WTC11 (cell line): ENCODE data around the gene HOMER3. TPM values are rescaled to one million over a fixed set of nuclear protein-coding genes. Genes with fewer than 3 reads are reported as not detected.

Source experiments
- ATAC-seq: fragments of 200-7000 bp; cut with Tn5 transposase; 2 replicates; pipeline ENCODE4 v1.10.0; 2021; ENCODE audit warnings: mild to moderate bottlenecking, moderate library complexity
- CTCF ChIA-PET: fragments of 300-600 bp; sonication (Branson Sonifier 250); formaldehyde crosslinking; loops from one replicate; lab custom pipeline; 2021; ENCODE audit warnings: antibody characterized with exemption; lab: Charles Lee
- POLR2A ChIA-PET: fragments of 350-600 bp; sonication (Branson Sonifier 250); formaldehyde crosslinking; loops from one replicate; lab custom pipeline; 2021; ENCODE audit warnings: antibody characterized with exemption; lab: Charles Lee
- DNase-seq: peaks from one replicate; pipeline ENCODE4 v3.0.0; 2021; ENCODE audit warnings: low spot score
- H3K27ac Mint-ChIP-seq: 2 replicates; pipeline ENCODE4 v1.8.0; 2021; ENCODE audit warnings: mixed read lengths
- H3K27me3 Mint-ChIP-seq: 2 replicates; pipeline ENCODE4 v1.8.0; 2021; ENCODE audit warnings: low read depth, mild to moderate bottlenecking, moderate library complexity, mixed read lengths
- H3K36me3 Mint-ChIP-seq: 2 replicates; pipeline ENCODE4 v1.8.0; 2021; ENCODE audit warnings: mixed read lengths
- H3K4me1 Mint-ChIP-seq: 2 replicates; pipeline ENCODE4 v1.8.0; 2022; ENCODE audit warnings: mixed read lengths
- H3K4me3 Mint-ChIP-seq: 2 replicates; pipeline ENCODE4 v1.8.0; 2021; ENCODE audit warnings: mild to moderate bottlenecking, moderate library complexity, mixed read lengths
- H3K9me3 Mint-ChIP-seq: 2 replicates; pipeline ENCODE4 v1.8.0; 2021; ENCODE audit warnings: mixed read lengths
- CREB1 ChIP-seq: sonication (generic); formaldehyde crosslinking; IDR thresholded peaks from 2 replicates; pipeline ENCODE4 v1.8.0; 2023; ENCODE audit warnings: mild to moderate bottlenecking, missing genetic modification reagents
- ETV6 ChIP-seq: sonication (generic); formaldehyde crosslinking; IDR thresholded peaks from 2 replicates; pipeline ENCODE4 v1.8.1; 2022; ENCODE audit warnings: mild to moderate bottlenecking, missing genetic modification reagents
- FOXP1 ChIP-seq: sonication (generic); formaldehyde crosslinking; IDR thresholded peaks from 2 replicates; pipeline ENCODE4 v1.8.0; 2022; ENCODE audit warnings: missing genetic modification reagents, mild to moderate bottlenecking, moderate library complexity, borderline replicate concordance
- GRHL2 ChIP-seq: fragments of 250-450 bp; sonication (Bioruptor Pico); IDR thresholded peaks from 2 replicates; pipeline ENCODE4 v1.8.0; 2022; ENCODE audit warnings: mild to moderate bottlenecking, moderate library complexity; ENCODE audit not compliant: insufficient replicate concordance, severe bottlenecking
- HMGA2 ChIP-seq: fragments of 250-450 bp; sonication (Bioruptor Pico); IDR thresholded peaks from 2 replicates; pipeline ENCODE4 v1.4.0; 2021; ENCODE audit warnings: mild to moderate bottlenecking, moderate library complexity
- JAZF1 ChIP-seq: fragments of 250-450 bp; sonication (Bioruptor Pico); IDR thresholded peaks from 2 replicates; pipeline ENCODE4 v1.9.0; 2021; ENCODE audit warnings: moderate library complexity, mild to moderate bottlenecking, inconsistent platforms
- NFATC4 ChIP-seq: fragments of 250-450 bp; sonication (Bioruptor Pico); IDR thresholded peaks from 2 replicates; pipeline ENCODE4 v1.9.0; 2021; ENCODE audit warnings: mild to moderate bottlenecking
- NR1H2 ChIP-seq: sonication (generic); formaldehyde crosslinking; IDR thresholded peaks from 2 replicates; pipeline ENCODE4 v1.9.0; 2021; ENCODE audit warnings: mild to moderate bottlenecking, moderate library complexity, missing genetic modification reagents
- RORB ChIP-seq: fragments of 250-450 bp; sonication (Bioruptor Pico); IDR thresholded peaks from 2 replicates; pipeline ENCODE4 v1.9.0; 2021; ENCODE audit warnings: mild to moderate bottlenecking
- SMAD3 ChIP-seq: sonication (generic); formaldehyde crosslinking; IDR thresholded peaks from 2 replicates; pipeline ENCODE4 v1.8.0; 2022; ENCODE audit warnings: missing genetic modification reagents, mild to moderate bottlenecking, borderline replicate concordance
- SOX15 ChIP-seq: fragments of 250-450 bp; sonication (Bioruptor Pico); IDR thresholded peaks from 2 replicates; pipeline ENCODE4 v1.9.0; 2021; ENCODE audit warnings: mild to moderate bottlenecking
- SP1 ChIP-seq: sonication (generic); formaldehyde crosslinking; conservative IDR thresholded peaks from 2 replicates; pipeline ENCODE4 v1.8.1; 2022; ENCODE audit warnings: missing genetic modification reagents
- ZBTB21 ChIP-seq: sonication (generic); formaldehyde crosslinking; IDR thresholded peaks from 2 replicates; pipeline ENCODE4 v1.8.1; 2023; ENCODE audit warnings: mild to moderate bottlenecking, missing genetic modification reagents, borderline replicate concordance
- total RNA-seq: library from RNA; stranded (reverse); gene quantifications from 3 replicates; pipeline ENCODE4 v1.2.3, GENCODE V29; 2021
- TF ChIP-seq, protein P1 (sequence below): sonication (generic); formaldehyde crosslinking; IDR thresholded peaks from 2 replicates; pipeline ENCODE4 v1.8.1; 2023; ENCODE audit warnings: mild to moderate bottlenecking, missing genetic modification reagents, moderate library complexity
- TF ChIP-seq, protein P2 (sequence below): fragments of 250-450 bp; sonication (Bioruptor Pico); conservative IDR thresholded peaks from 2 replicates; pipeline ENCODE4 v1.9.0; 2021; ENCODE audit warnings: mild to moderate bottlenecking
- TF ChIP-seq, protein P3 (sequence below): fragments of 250-450 bp; sonication (Bioruptor Pico); IDR thresholded peaks from 2 replicates; pipeline ENCODE4 v1.9.0; 2021; ENCODE audit warnings: mild to moderate bottlenecking, borderline replicate concordance
- TF ChIP-seq, protein P4 (sequence below): sonication (generic); formaldehyde crosslinking; IDR thresholded peaks from 2 replicates; pipeline ENCODE4 v1.8.0; 2022; ENCODE audit warnings: mild to moderate bottlenecking, missing genetic modification reagents
- TF ChIP-seq, protein P5 (sequence below): sonication (generic); formaldehyde crosslinking; IDR thresholded peaks from 2 replicates; pipeline ENCODE4 v1.8.1; 2023; ENCODE audit warnings: mild to moderate bottlenecking, missing genetic modification reagents, moderate library complexity

HOMER3 gene
- total RNA-seq, 1 experiment from 2014 or later, result 28.2 TPM

DNA sequence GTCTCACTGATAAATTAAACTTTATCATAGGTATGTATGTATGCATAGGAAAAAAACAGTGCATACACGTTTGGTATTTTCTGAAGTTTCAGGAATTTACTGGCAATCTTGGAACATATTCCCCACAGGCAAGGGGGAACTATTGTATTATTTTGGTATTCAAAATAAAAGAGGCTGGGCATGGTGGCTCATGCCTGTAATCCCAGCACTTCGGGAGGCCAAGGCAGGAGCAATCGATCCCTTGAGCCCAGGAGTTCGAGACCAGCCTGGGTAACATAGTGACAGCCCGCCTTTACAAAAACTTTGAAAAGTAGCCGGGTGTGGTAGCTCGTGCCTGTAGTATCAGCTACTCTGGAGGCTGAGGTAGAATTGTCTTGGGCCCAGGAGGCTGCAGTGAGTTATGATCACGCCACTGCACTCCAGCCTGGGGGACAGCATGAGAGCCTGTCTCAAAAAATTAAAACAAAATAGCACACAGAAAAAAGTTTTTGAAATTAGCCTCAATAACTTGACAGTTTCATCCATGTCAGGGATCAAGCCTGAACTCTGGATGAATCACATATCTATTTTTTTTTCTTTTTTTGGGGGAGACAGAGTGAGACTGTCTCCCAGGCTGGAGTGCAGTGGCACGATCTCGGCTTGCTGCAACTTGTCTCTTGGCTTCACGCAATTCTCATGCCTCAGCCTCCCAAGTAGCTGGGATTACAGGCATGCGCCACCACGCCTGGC is 29.1 kb upstream of the HOMER3 start:
- ATAC-seq (no peak), DNase-seq (no peak)
- Mint-ChIP-seq H3K9me3 (peaks cover 4% of the 10 kb centered on the region; the same call in 1 of the 2 replicates), H3K4me1 (peaks cover 7% of the 10 kb centered on the region), H3K4me3 (no peak overlapping the region)
- TF ChIP-seq ZBTB21 (CRISPR knock-in tag), result no peak
- no peak for TF ChIP-seq RORB
- TF ChIP-seq, protein P1, sequence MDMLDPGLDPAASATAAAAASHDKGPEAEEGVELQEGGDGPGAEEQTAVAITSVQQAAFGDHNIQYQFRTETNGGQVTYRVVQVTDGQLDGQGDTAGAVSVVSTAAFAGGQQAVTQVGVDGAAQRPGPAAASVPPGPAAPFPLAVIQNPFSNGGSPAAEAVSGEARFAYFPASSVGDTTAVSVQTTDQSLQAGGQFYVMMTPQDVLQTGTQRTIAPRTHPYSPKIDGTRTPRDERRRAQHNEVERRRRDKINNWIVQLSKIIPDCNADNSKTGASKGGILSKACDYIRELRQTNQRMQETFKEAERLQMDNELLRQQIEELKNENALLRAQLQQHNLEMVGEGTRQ (CRISPR knock-in tag), result no peak
- TF ChIP-seq NFATC4 (CRISPR knock-in tag), result no peak
- TF ChIP-seq JAZF1 (CRISPR knock-in tag), result no peak
- TF ChIP-seq SOX15 (CRISPR knock-in tag), result no peak
- TF ChIP-seq HMGA2 (CRISPR knock-in tag), result no peak
- TF ChIP-seq GRHL2 (CRISPR knock-in tag), result no peak
- no peak for TF ChIP-seq SP1 (CRISPR knock-in tag)
- TF ChIP-seq ETV6 (CRISPR knock-in tag), result no peak
- no peak for TF ChIP-seq NR1H2 (CRISPR knock-in tag)
- TF ChIP-seq CREB1, result no peak
- TF ChIP-seq, protein P2, sequence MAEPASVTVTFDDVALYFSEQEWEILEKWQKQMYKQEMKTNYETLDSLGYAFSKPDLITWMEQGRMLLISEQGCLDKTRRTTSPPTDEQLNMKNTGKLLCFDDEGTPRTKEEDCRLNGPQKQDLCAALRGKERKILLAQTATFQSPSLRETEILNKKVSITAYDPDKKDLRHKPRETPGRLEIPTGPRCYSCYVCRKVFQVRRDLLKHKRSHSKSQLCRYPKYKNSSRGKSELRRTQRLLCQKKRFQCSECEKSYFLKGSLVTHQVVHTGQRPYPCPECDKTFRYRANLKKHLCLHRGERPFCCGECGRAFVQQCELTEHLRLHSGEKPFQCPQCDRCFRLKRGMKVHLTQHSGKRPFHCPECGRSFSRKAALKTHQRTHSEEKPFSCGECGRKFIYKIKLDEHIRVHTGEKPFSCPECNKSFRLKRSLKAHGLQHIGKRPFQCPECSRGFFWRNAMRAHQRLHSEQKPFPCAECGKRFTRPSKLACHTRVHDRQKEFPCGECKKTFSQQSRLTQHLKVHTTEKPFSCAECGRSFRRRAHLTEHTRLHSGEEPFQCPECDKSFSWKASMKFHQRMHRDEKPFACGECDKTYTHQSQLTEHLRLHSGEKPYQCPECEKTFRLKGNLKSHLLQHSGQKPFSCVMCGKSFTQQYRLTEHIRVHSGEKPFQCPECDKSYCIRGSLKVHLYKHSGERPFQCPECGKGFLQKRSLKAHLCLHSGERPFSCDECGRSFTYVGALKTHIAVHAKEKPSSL, result no peak
- TF ChIP-seq, protein P3, sequence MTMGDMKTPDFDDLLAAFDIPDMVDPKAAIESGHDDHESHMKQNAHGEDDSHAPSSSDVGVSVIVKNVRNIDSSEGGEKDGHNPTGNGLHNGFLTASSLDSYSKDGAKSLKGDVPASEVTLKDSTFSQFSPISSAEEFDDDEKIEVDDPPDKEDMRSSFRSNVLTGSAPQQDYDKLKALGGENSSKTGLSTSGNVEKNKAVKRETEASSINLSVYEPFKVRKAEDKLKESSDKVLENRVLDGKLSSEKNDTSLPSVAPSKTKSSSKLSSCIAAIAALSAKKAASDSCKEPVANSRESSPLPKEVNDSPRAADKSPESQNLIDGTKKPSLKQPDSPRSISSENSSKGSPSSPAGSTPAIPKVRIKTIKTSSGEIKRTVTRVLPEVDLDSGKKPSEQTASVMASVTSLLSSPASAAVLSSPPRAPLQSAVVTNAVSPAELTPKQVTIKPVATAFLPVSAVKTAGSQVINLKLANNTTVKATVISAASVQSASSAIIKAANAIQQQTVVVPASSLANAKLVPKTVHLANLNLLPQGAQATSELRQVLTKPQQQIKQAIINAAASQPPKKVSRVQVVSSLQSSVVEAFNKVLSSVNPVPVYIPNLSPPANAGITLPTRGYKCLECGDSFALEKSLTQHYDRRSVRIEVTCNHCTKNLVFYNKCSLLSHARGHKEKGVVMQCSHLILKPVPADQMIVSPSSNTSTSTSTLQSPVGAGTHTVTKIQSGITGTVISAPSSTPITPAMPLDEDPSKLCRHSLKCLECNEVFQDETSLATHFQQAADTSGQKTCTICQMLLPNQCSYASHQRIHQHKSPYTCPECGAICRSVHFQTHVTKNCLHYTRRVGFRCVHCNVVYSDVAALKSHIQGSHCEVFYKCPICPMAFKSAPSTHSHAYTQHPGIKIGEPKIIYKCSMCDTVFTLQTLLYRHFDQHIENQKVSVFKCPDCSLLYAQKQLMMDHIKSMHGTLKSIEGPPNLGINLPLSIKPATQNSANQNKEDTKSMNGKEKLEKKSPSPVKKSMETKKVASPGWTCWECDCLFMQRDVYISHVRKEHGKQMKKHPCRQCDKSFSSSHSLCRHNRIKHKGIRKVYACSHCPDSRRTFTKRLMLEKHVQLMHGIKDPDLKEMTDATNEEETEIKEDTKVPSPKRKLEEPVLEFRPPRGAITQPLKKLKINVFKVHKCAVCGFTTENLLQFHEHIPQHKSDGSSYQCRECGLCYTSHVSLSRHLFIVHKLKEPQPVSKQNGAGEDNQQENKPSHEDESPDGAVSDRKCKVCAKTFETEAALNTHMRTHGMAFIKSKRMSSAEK (CRISPR knock-in tag), result no peak
- no peak for TF ChIP-seq SMAD3 (CRISPR knock-in tag)
- TF ChIP-seq, protein P4, sequence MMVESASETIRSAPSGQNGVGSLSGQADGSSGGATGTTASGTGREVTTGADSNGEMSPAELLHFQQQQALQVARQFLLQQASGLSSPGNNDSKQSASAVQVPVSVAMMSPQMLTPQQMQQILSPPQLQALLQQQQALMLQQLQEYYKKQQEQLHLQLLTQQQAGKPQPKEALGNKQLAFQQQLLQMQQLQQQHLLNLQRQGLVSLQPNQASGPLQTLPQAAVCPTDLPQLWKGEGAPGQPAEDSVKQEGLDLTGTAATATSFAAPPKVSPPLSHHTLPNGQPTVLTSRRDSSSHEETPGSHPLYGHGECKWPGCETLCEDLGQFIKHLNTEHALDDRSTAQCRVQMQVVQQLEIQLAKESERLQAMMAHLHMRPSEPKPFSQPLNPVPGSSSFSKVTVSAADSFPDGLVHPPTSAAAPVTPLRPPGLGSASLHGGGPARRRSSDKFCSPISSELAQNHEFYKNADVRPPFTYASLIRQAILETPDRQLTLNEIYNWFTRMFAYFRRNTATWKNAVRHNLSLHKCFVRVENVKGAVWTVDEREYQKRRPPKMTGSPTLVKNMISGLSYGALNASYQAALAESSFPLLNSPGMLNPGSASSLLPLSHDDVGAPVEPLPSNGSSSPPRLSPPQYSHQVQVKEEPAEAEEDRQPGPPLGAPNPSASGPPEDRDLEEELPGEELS (CRISPR knock-in tag), result no peak
- no peak for TF ChIP-seq FOXP1 (CRISPR knock-in tag)
- TF ChIP-seq, protein P5, sequence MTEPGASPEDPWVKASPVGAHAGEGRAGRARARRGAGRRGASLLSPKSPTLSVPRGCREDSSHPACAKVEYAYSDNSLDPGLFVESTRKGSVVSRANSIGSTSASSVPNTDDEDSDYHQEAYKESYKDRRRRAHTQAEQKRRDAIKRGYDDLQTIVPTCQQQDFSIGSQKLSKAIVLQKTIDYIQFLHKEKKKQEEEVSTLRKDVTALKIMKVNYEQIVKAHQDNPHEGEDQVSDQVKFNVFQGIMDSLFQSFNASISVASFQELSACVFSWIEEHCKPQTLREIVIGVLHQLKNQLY (CRISPR knock-in tag), result no peak
- TF ChIP-seq, all 79 proteins: peak for 0
- H3K36me3 Mint-ChIP-seq, result no peaks in the 10 kb centered on the region
- ChIA-PET POLR2A (no interaction called here), CTCF (interaction anchor here (1.4 kb wide), 1 partner anchor 8 kb away, joined by 4 read pairs; no protein-coding TSS in a partner anchor)
- no peak overlapping the region for H3K27ac Mint-ChIP-seq
- peaks cover 3% of the 10 kb centered on the region; the same call in 1 of the 2 replicates for H3K27me3 Mint-ChIP-seq
